Brain microvascular endothelial cell (primary cell): ENCODE measurements around the gene MTFR2.

ENCODE experiments used
- DNase-seq: peaks from one replicate; pipeline ENCODE4 v3.0.0-alpha.2; 2020
- H3K27ac ChIP-seq: fragments of 250-450 bp; sonication (Bioruptor Pico); 2 replicates; pipeline ENCODE4 v1.5.1; 2020; ENCODE audit warnings: mild to moderate bottlenecking, moderate library complexity
- H3K27me3 ChIP-seq: fragments of 250-450 bp; sonication (Bioruptor Pico); replicated peaks from 2 replicates; pipeline ENCODE4 v1.5.1; 2020; ENCODE audit warnings: mild to moderate bottlenecking
- H3K36me3 ChIP-seq: fragments of 250-450 bp; sonication (Bioruptor Pico); replicated peaks from 2 replicates; pipeline ENCODE4 v1.5.1; 2020; ENCODE audit warnings: mild to moderate bottlenecking
- H3K4me3 ChIP-seq: 2 replicates; pipeline ENCODE4 v1.5.1; 2011; ENCODE audit warnings: low read depth, mild to moderate bottlenecking, control low read depth, low read length, moderate library complexity
- CTCF ChIP-seq: IDR thresholded peaks from 2 replicates; pipeline ENCODE4 v1.5.1; 2011; ENCODE audit warnings: low read depth, mild to moderate bottlenecking, moderate library complexity, low read length, control low read depth, inconsistent platforms; ENCODE audit errors: missing control alignments
- in situ Hi-C: cut with HindIII; loops from 2 replicates; pipeline ENCODE4 v1.10.0; 2017; ENCODE audit warnings: low sequenced_read_pairs, low pct_ligation_motif_present

MTFR2 gene

GRCh38 chr6:136188486-136188885 lies 61.6 kb downstream of the MTFR2 start:
- H3K36me3 ChIP-seq, result peaks cover 14% of the 10 kb centered on the region
- DNase-seq, result no peak
- in situ Hi-C loops, result no loop called here
- H3K4me3 ChIP-seq, result no peak overlapping the region
- no peak for TF ChIP-seq CTCF
- no peaks in the 10 kb centered on the region for H3K27me3 ChIP-seq
- no peak overlapping the region for H3K27ac ChIP-seq

GRCh38 chr6:136186363-136186762 lies 63.7 kb downstream of the MTFR2 start:
- DNase-seq, result no peak
- in situ Hi-C loops, result no loop called here
- H3K27ac ChIP-seq, result no peak overlapping the region
- no peak for TF ChIP-seq CTCF
- H3K27me3 ChIP-seq, result no peaks in the 10 kb centered on the region
- no peak overlapping the region for H3K4me3 ChIP-seq
- peaks cover 5% of the 10 kb centered on the region for H3K36me3 ChIP-seq

GRCh38 chr6:136184738-136185137 lies 65.4 kb downstream of the MTFR2 start:
- in situ Hi-C loops, result no loop called here
- Histone ChIP-seq H3K36me3 (peaks cover 9% of the 10 kb centered on the region), H3K27me3 (no peaks in the 10 kb centered on the region), H3K4me3 (no peak overlapping the region), H3K27ac (no peak overlapping the region)
- no peak for TF ChIP-seq CTCF
- no peak for DNase-seq

DNA sequence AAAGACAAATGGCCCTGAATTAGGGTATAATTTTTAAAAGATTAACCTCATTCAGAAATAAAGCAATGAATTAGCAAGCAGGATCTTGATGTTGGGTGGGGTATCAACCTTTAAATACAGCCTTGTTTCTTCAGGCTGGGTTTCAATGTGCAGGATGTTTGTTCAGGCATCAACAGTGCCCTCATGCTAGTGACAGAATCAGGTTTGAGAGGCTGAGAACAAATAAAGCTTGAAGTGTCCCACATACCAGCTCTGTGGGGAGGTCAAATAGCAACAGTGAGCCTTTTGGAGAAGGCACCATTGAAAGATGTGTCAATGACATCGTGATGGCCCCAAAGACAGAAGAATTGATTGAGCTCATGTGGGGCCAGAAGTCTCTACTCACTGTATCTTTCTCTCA lies 68.2 kb downstream of the MTFR2 start:
- peaks cover 10% of the 10 kb centered on the region for H3K36me3 ChIP-seq
- TF ChIP-seq CTCF, result no peak
- no peak for DNase-seq
- no peak overlapping the region for H3K27ac ChIP-seq
- H3K27me3 ChIP-seq, result no peaks in the 10 kb centered on the region
- no peak overlapping the region for H3K4me3 ChIP-seq
- in situ Hi-C loops, result no loop called here

DNA sequence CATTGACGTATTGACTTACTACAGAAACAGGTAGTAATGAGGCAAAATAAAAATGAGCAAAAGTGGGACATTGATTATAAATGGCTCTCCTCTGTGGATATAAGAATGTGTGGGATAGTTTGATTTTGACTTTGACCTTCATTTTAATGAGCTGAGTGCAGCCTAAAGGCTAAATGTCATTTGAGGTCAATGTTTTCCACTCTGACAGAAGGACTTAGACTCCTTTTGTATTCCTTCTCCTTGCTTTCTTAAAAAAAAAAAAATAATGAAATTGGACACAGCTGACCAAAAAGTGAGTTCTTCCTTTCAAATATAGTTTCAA lies 68.6 kb downstream of the MTFR2 start:
- in situ Hi-C loops, result no loop called here
- Histone ChIP-seq H3K27me3 (no peaks in the 10 kb centered on the region), H3K4me3 (no peak overlapping the region), H3K36me3 (peaks cover 10% of the 10 kb centered on the region), H3K27ac (no peak overlapping the region)
- no peak for DNase-seq
- no peak for TF ChIP-seq CTCF
